Embryonic facial prominence (tissue), 1 donor: Measurements from ENCODE around the gene HSPBP1.

Experiments used
- DNase-seq: peaks from one replicate; pipeline ENCODE4 v3.0.0-alpha.2; 2016; ENCODE audit errors: extremely low spot score

HSPBP1 gene

DNA sequence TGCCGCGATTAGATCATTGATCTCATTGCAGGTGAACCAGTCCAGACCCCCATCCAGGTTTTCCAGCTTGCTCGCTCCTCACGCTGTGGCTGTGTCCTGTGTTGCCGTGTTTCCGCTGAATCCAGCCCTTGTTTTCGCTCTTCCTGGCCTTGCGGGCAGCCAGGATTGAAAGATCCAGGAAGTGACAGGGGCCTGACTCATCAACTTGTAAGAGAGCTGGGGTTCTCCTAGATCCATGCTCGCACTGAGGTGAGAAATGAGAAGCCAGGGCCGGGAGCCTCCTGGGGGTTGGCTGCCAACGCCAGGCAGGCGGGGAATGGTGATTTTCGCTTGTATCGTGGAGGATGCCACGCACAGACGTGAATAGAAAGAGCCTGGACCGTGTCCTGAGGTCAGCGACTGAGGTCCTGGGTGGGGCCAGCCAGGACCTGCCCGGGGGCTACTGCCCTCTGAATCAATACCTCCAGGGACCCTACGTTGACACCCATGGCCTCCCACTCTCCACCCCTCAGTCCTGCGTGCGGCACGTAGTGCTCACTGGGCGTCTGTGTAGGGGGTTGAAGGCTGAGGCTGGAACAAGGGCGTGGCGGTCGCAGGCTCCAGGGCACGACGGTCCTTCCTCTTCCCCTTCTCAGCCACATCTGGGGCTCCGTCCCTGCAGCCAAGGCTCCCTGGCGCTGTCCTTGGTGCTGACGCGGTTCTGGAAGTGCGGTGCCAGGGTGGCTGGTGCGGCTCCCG, 63.3 kb downstream of the HSPBP1 start:
- DNase-seq: peak; percentile 11

GRCh38 chr19:55213547-55213946, 66.4 kb downstream of the HSPBP1 start:
- DNase-seq: no peak

- DNase-seq: no peak
Observed at GRCh38 chr19:55212447-55212846, 67.5 kb downstream of the HSPBP1 start.
